ENCODE data around the gene DNASE2.
A peak's percentile ranks its signal among the peaks of the same experiment; 100 is the strongest.
"Not testable (repeated sequence)": the region's sequence is repeated elsewhere in the genome, so short reads cannot be mapped to it uniquely, and the experiment has no call there.

DNASE2 gene

GRCh38 chr19:12865746-12866415 is 15.4 kb downstream of the DNASE2 start:
- FAIRE-seq (no peak), DNase-seq (ENCODE audit: insufficient read length, low spot score) (no peak)

- FAIRE-seq, result no peak
- no peak for DNase-seq (ENCODE audit: insufficient read length, low spot score)
Observed at GRCh38 chr19:12864721-12865715, 16.2 kb downstream of the DNASE2 start.

GRCh38 chr19:12864143-12864542 is 17.1 kb downstream of the DNASE2 start:
- no peak for DNase-seq (ENCODE audit: insufficient read length, low spot score)
- FAIRE-seq, result no peak

- FAIRE-seq (no peak), DNase-seq (ENCODE audit: insufficient read length, low spot score) (no peak)
Observed at GRCh38 chr19:12859546-12859945, 21.7 kb downstream of the DNASE2 start.

GRCh38 chr19:12858041-12858928 is 23.0 kb downstream of the DNASE2 start:
- FAIRE-seq (no peak), DNase-seq (ENCODE audit: insufficient read length, low spot score) (no peak)

- DNase-seq (ENCODE audit: insufficient read length, low spot score) (no peak), FAIRE-seq (no peak)
Observed at GRCh38 chr19:12856653-12857052, 24.6 kb downstream of the DNASE2 start.

- DNase-seq (ENCODE audit: insufficient read length, low spot score), result peak; percentile 92
- peak; percentile 89 for FAIRE-seq
Observed at GRCh38 chr19:12847159-12848139, 33.8 kb downstream of the DNASE2 start.

- DNase-seq (ENCODE audit: insufficient read length, low spot score); FAIRE-seq: not testable (repeated sequence)
Observed at GRCh38 chr19:12846613-12847012, 34.6 kb downstream of the DNASE2 start.

GRCh38 chr19:12843999-12844732 is 37.1 kb downstream of the DNASE2 start:
- DNase-seq (ENCODE audit: insufficient read length, low spot score) (no peak), FAIRE-seq (no peak)

GRCh38 chr19:12843328-12843727 is 37.9 kb downstream of the DNASE2 start:
- FAIRE-seq, result no peak
- DNase-seq (ENCODE audit: insufficient read length, low spot score), result no peak

- no peak for FAIRE-seq
- DNase-seq (ENCODE audit: insufficient read length, low spot score), result no peak
Observed at GRCh38 chr19:12842511-12842910, 38.7 kb downstream of the DNASE2 start.

GRCh38 chr19:12841094-12841493 is 40.2 kb downstream of the DNASE2 start:
- FAIRE-seq, result no peak
- DNase-seq (ENCODE audit: insufficient read length, low spot score), result no peak

GRCh38 chr19:12840091-12841079 is 40.9 kb downstream of the DNASE2 start:
- DNase-seq (ENCODE audit: insufficient read length, low spot score) (no peak), FAIRE-seq (no peak)

- no peak for DNase-seq (ENCODE audit: insufficient read length, low spot score)
- FAIRE-seq, result peak; percentile 62
Observed at GRCh38 chr19:12838886-12839756, 42.1 kb downstream of the DNASE2 start.

- DNase-seq (ENCODE audit: insufficient read length, low spot score), result peak; percentile 76
- no peak for FAIRE-seq
Observed at GRCh38 chr19:12838182-12838885, 42.9 kb downstream of the DNASE2 start, which contains the start of gene MAST1. Gene MAST1 (plus strand): TSS chr19:12838515. CDS start chr19:12838573, 58 bp downstream.

- DNase-seq (ENCODE audit: insufficient read length, low spot score) (no peak), FAIRE-seq (no peak)
Observed at GRCh38 chr19:12837225-12837624, 44.0 kb downstream of the DNASE2 start.
